H9 (cell line): ENCODE measurements around the gene MOG. TPM values are rescaled to one million over a fixed set of nuclear protein-coding genes. Genes with fewer than 3 reads are reported as not detected.

Experiments used
- DNase-seq: peaks from one replicate; pipeline ENCODE4 v3.0.0-alpha.2; 2017
- H2AFZ ChIP-seq: one replicate; pipeline ENCODE4 v1.6.1; 2013; ENCODE audit warnings: mild to moderate bottlenecking, low read length, control low read depth, moderate library complexity
- H2AK5ac ChIP-seq: 2 replicates; pipeline ENCODE4 v1.6.1; 2013; ENCODE audit warnings: low read length, control low read depth, mixed read lengths; ENCODE audit not compliant: insufficient read length
- H2BK120ac ChIP-seq: one replicate; pipeline ENCODE4 v1.6.1; 2013; ENCODE audit warnings: low read depth, mild to moderate bottlenecking, low read length, control low read depth, inconsistent platforms; ENCODE audit not compliant: poor library complexity, severe bottlenecking
- H2BK12ac ChIP-seq: 2 replicates; pipeline ENCODE4 v1.6.1; 2013; ENCODE audit warnings: low read length, control low read depth, mixed read lengths, low read depth; ENCODE audit not compliant: insufficient read length
- H2BK15ac ChIP-seq: 2 replicates; pipeline ENCODE4 v1.6.1; 2013; ENCODE audit warnings: low read depth, low read length, control low read depth
- H2BK20ac ChIP-seq: one replicate; pipeline ENCODE4 v1.6.1; 2013; ENCODE audit warnings: low read depth, mild to moderate bottlenecking, low read length, control low read depth, inconsistent platforms; ENCODE audit not compliant: poor library complexity, severe bottlenecking
- H2BK5ac ChIP-seq: 2 replicates; pipeline ENCODE4 v1.6.1; 2013; ENCODE audit warnings: low read length, control low read depth, mixed read lengths; ENCODE audit not compliant: insufficient read length
- H3K14ac ChIP-seq: 2 replicates; pipeline ENCODE4 v1.6.1; 2013; ENCODE audit warnings: low read length, control low read depth; ENCODE audit not compliant: insufficient read depth
- H3K18ac ChIP-seq: 2 replicates; pipeline ENCODE4 v1.6.1; 2013; ENCODE audit warnings: low read depth, mild to moderate bottlenecking, mixed read lengths, low read length, control low read depth; ENCODE audit not compliant: insufficient read length
- H3K23ac ChIP-seq: 2 replicates; pipeline ENCODE4 v1.6.1; 2013; ENCODE audit warnings: low read length, control low read depth, mixed read lengths, low read depth; ENCODE audit not compliant: insufficient read length
- H3K23me2 ChIP-seq: 2 replicates; pipeline ENCODE4 v1.6.1; 2013; ENCODE audit warnings: low read depth, mild to moderate bottlenecking, mixed read lengths, low read length, control low read depth; ENCODE audit not compliant: insufficient read length, poor library complexity, severe bottlenecking
- H3K27ac ChIP-seq: 2 replicates; pipeline ENCODE4 v1.5.1; 2013; ENCODE audit warnings: low read length, control low read depth, mixed read lengths, low read depth; ENCODE audit not compliant: insufficient read length
- H3K27me3 ChIP-seq: 2 replicates; pipeline ENCODE4 v1.6.1; 2013; ENCODE audit warnings: low read length, control low read depth, inconsistent platforms; ENCODE audit not compliant: insufficient read depth
- H3K4ac ChIP-seq: 2 replicates; pipeline ENCODE4 v1.6.1; 2013; ENCODE audit warnings: low read depth, mild to moderate bottlenecking, control low read depth, inconsistent platforms, low read length, moderate library complexity
- H3K4me1 ChIP-seq: 2 replicates; pipeline ENCODE4 v1.6.1; 2013; ENCODE audit warnings: low read length, control low read depth, inconsistent platforms; ENCODE audit not compliant: insufficient read depth
- H3K4me2 ChIP-seq: 2 replicates; pipeline ENCODE4 v1.6.1; 2013; ENCODE audit warnings: low read length, control low read depth, mixed read lengths; ENCODE audit not compliant: insufficient read length, insufficient read depth
- H3K56ac ChIP-seq: 2 replicates; pipeline ENCODE4 v1.6.1; 2013; ENCODE audit warnings: low read depth, mild to moderate bottlenecking, mixed read lengths, low read length, control low read depth; ENCODE audit not compliant: insufficient read length
- H3K79me1 ChIP-seq: 2 replicates; pipeline ENCODE4 v1.6.1; 2013; ENCODE audit warnings: low read depth, mild to moderate bottlenecking, moderate library complexity, low read length, control low read depth, inconsistent platforms; ENCODE audit not compliant: insufficient read depth, poor library complexity, severe bottlenecking
- H3K79me2 ChIP-seq: 2 replicates; pipeline ENCODE4 v1.6.1; 2013; ENCODE audit warnings: low read length, control low read depth, inconsistent platforms; ENCODE audit not compliant: insufficient read depth
- H3K9ac ChIP-seq: 2 replicates; pipeline ENCODE4 v1.6.1; 2013; ENCODE audit warnings: low read length, control low read depth, mixed read lengths; ENCODE audit not compliant: insufficient read length; ENCODE audit errors: extremely low read depth
- H3K9me3 ChIP-seq: one replicate; pipeline ENCODE4 v1.6.1; 2013; ENCODE audit warnings: low read depth, low read length, inconsistent platforms; ENCODE audit not compliant: control insufficient read depth
- H3T11ph ChIP-seq: one replicate; pipeline ENCODE4 v1.6.1; 2013; ENCODE audit warnings: mild to moderate bottlenecking, low read length, control low read depth, inconsistent platforms
- H4K20me1 ChIP-seq: one replicate; pipeline ENCODE4 v1.6.1; 2013; ENCODE audit not compliant: control insufficient read depth, insufficient read length, insufficient read depth
- H4K5ac ChIP-seq: 2 replicates; pipeline ENCODE4 v1.6.1; 2013; ENCODE audit warnings: low read depth, mild to moderate bottlenecking, mixed read lengths, low read length, control low read depth; ENCODE audit not compliant: insufficient read length
- H4K8ac ChIP-seq: replicated peaks from 2 replicates; pipeline ENCODE4 v1.6.1; 2013; ENCODE audit warnings: low read length, control low read depth, mixed read lengths, low read depth; ENCODE audit not compliant: insufficient read length
- H4K91ac ChIP-seq: 2 replicates; pipeline ENCODE4 v1.6.1; 2013; ENCODE audit warnings: low read depth, mild to moderate bottlenecking, moderate library complexity, mixed read lengths, low read length, control low read depth; ENCODE audit not compliant: insufficient read length
- H3K27ac Mint-ChIP-seq, 3 experiments: 2 replicates in 2 of 3; 3 replicates in 1 of 3; pipeline ENCODE4 v1.8.0; 2020 to 2021; ENCODE audit warnings: mixed read lengths in 3 of 3, mild to moderate bottlenecking in 1 of 3, moderate library complexity in 1 of 3
- H3K27me3 Mint-ChIP-seq: 2 replicates; pipeline ENCODE4 v1.8.0; 2021; ENCODE audit warnings: low read depth, mild to moderate bottlenecking, moderate library complexity, mixed read lengths
- H3K36me3 Mint-ChIP-seq, 3 experiments: 2 replicates in 2 of 3; 3 replicates in 1 of 3; pipeline ENCODE4 v1.8.0; 2020 to 2021; ENCODE audit warnings: low read depth in 3 of 3, mixed read lengths in 3 of 3; ENCODE audit not compliant: insufficient read depth in 1 of 3
- H3K4me1 Mint-ChIP-seq, 2 experiments: 2 replicates each; pipeline ENCODE4 v1.8.0; 2020; ENCODE audit warnings: mixed read lengths in 2 of 2
- H3K4me3 Mint-ChIP-seq, 2 experiments: 2 replicates in 1 of 2; 3 replicates in 1 of 2; pipeline ENCODE4 v1.8.0; 2020 to 2021; ENCODE audit warnings: mild to moderate bottlenecking in 2 of 2, mixed read lengths in 2 of 2, moderate library complexity in 1 of 2
- H3K9me3 Mint-ChIP-seq, 2 experiments: 2 replicates in 1 of 2; 3 replicates in 1 of 2; pipeline ENCODE4 v1.8.0; 2020; ENCODE audit warnings: mild to moderate bottlenecking in 2 of 2, mixed read lengths in 2 of 2, moderate library complexity in 1 of 2
- WGBS: extraction: QIAGEN DNeasy Blood & Tissue Kit; methylation state at CpG from one replicate; pipeline ENCODE4 v1.1.7; 2013; ENCODE audit warnings: missing lambda C conversion rate, low lambda C conversion rate, mixed read lengths; ENCODE audit not compliant: insufficient read length; ENCODE audit errors: extremely low coverage; 5-methylcytosine and 5-hydroxymethylcytosine counted together
- total RNA-seq: library from RNA; stranded (reverse); gene quantifications from 2 replicates; pipeline ENCODE4 v1.2.1, GENCODE V29; 2021
- TF ChIP-seq, protein P1 (sequence below): fragments of 200-600 bp; sonication (generic); conservative IDR thresholded peaks from 3 replicates; pipeline ENCODE4 v1.8.0; 2021; ENCODE audit warnings: antibody characterized with exemption, mild to moderate bottlenecking

The MOG gene
- total RNA-seq, 1 experiment from 2014 or later = 0.55 TPM

DNA sequence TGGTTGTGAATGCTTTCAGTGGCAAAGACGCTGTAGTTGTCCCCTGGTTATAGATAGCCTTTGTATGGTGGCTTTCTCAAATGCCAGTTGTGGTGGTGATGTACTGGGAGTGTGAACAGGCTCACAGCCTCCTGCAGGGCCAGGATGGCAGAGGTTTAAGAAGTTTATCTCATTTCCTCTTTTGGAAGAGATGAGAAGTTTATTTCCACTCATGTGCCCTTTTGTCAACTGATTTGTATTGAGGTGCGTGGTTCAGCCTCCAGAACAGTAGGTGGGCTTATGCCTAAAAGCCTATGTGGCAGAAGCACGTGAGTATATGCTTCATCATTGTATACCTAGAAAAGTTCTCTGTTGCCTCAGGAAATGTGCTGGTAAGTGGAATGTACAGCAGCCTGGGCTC is 37.7 kb downstream of the MOG start:
- H3K9me3 Mint-ChIP-seq = peaks cover 6 to 9% of the 10 kb centered on the region in 2 experiments; a peak in 4 of 5 replicates

More for the DNA sequence above, 37.7 kb downstream of the MOG start:
- peaks cover 7 to 14% of the 10 kb centered on the region in 2 experiments for H3K4me1 Mint-ChIP-seq
- H3K23me2 ChIP-seq = no peaks in the 10 kb centered on the region
- H3K27ac Mint-ChIP-seq = no peak overlapping the region
- no peaks in the 10 kb centered on the region for H3K79me2 ChIP-seq
- H2BK5ac ChIP-seq = no peak overlapping the region
- H2AFZ ChIP-seq = no peak overlapping the region
- H3K79me1 ChIP-seq = no peaks in the 10 kb centered on the region
- H3K56ac ChIP-seq = no peak overlapping the region
- no peak overlapping the region for H3K4me2 ChIP-seq
- H3K14ac ChIP-seq = no peak overlapping the region
- no peak overlapping the region for H2BK12ac ChIP-seq
- H3K9ac ChIP-seq = no peak overlapping the region
- H4K5ac ChIP-seq = no peak overlapping the region
- no peak overlapping the region for H3K23ac ChIP-seq
- H3K36me3 Mint-ChIP-seq = peaks cover 3 to 8% (median 4%) of the 10 kb centered on the region in 3 experiments; a peak in 3 of 7 replicates
- no peak overlapping the region for H2BK120ac ChIP-seq
- H4K20me1 ChIP-seq = no peaks in the 10 kb centered on the region
- no peaks in the 10 kb centered on the region for H3K9me3 ChIP-seq
- H3K27ac ChIP-seq = no peak overlapping the region
- H2AK5ac ChIP-seq = no peak overlapping the region
- H3K18ac ChIP-seq = no peak overlapping the region
- H3K4me3 Mint-ChIP-seq = no peak overlapping the region
- H2BK15ac ChIP-seq = no peak overlapping the region
- no peaks in the 10 kb centered on the region; the same call in 1 of the 2 replicates for H3K4me1 ChIP-seq
- H4K8ac ChIP-seq = no peak overlapping the region
- WGBS = no CpG with 5 or more reads among the region's 3 CpGs
- no peaks in the 10 kb centered on the region for H3K27me3 ChIP-seq
- no peak overlapping the region for H3T11ph ChIP-seq
- no peak for DNase-seq
- TF ChIP-seq, protein P1, sequence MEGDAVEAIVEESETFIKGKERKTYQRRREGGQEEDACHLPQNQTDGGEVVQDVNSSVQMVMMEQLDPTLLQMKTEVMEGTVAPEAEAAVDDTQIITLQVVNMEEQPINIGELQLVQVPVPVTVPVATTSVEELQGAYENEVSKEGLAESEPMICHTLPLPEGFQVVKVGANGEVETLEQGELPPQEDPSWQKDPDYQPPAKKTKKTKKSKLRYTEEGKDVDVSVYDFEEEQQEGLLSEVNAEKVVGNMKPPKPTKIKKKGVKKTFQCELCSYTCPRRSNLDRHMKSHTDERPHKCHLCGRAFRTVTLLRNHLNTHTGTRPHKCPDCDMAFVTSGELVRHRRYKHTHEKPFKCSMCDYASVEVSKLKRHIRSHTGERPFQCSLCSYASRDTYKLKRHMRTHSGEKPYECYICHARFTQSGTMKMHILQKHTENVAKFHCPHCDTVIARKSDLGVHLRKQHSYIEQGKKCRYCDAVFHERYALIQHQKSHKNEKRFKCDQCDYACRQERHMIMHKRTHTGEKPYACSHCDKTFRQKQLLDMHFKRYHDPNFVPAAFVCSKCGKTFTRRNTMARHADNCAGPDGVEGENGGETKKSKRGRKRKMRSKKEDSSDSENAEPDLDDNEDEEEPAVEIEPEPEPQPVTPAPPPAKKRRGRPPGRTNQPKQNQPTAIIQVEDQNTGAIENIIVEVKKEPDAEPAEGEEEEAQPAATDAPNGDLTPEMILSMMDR = no peak
- no peak overlapping the region for H4K91ac ChIP-seq
- H3K27me3 Mint-ChIP-seq = no peaks in the 10 kb centered on the region; the same call in 1 of the 2 replicates
- H2BK20ac ChIP-seq = no peak overlapping the region
- H3K4ac ChIP-seq = no peak overlapping the region
